HG03066 (cell line): ENCODE results near the gene COL4A3.
"Not testable (repeated sequence)": the region's sequence is repeated elsewhere in the genome, so short reads cannot be mapped to it uniquely, and the experiment has no call there.

Experiments
- ATAC-seq: cut with Tn5 transposase; IDR thresholded peaks from one replicate; pipeline ENCODE4 v1.9.1; 2021; ENCODE audit warnings: low read depth; ENCODE audit not compliant: unreplicated experiment

Gene COL4A3

GRCh38 chr2:227205701-227206100 is 41.3 kb downstream of the COL4A3 start:
- ATAC-seq: no peak

GRCh38 chr2:227206406-227206805 is 42.0 kb downstream of the COL4A3 start:
- no peak for ATAC-seq

GRCh38 chr2:227207573-227207972 is 43.1 kb downstream of the COL4A3 start:
- ATAC-seq: no peak

- no peak for ATAC-seq
Measured at GRCh38 chr2:227214622-227215041, 50.2 kb downstream of the COL4A3 start.

GRCh38 chr2:227219312-227220105 is 55.1 kb downstream of the COL4A3 start:
- ATAC-seq: no peak

GRCh38 chr2:227221120-227221519 is 56.7 kb downstream of the COL4A3 start:
- no peak for ATAC-seq

- ATAC-seq: no peak
Measured at GRCh38 chr2:227222292-227222691, 57.9 kb downstream of the COL4A3 start.

- ATAC-seq: not testable (repeated sequence)
Measured at GRCh38 chr2:227225641-227226040, 61.2 kb downstream of the COL4A3 start.

GRCh38 chr2:227228061-227228667 is 63.7 kb downstream of the COL4A3 start:
- ATAC-seq: no peak

- ATAC-seq: no peak
Measured at GRCh38 chr2:227230151-227230550, 65.7 kb downstream of the COL4A3 start.

- no peak for ATAC-seq
Measured at GRCh38 chr2:227234429-227234828, 70.0 kb downstream of the COL4A3 start.

GRCh38 chr2:227237786-227238185 is 73.4 kb downstream of the COL4A3 start:
- no peak for ATAC-seq

- peak; percentile 61 for ATAC-seq
Measured at GRCh38 chr2:227238238-227239237, 74.1 kb downstream of the COL4A3 start.

GRCh38 chr2:227241005-227241404 is 76.6 kb downstream of the COL4A3 start:
- ATAC-seq: no peak

- no peak for ATAC-seq
Measured at GRCh38 chr2:227248876-227249275, 84.5 kb downstream of the COL4A3 start.

GRCh38 chr2:227252831-227253230 is 88.4 kb downstream of the COL4A3 start:
- ATAC-seq: no peak

- no peak for ATAC-seq
Measured at GRCh38 chr2:227256605-227257004, 92.2 kb downstream of the COL4A3 start.

GRCh38 chr2:227257820-227258219 is 93.4 kb downstream of the COL4A3 start:
- no peak for ATAC-seq

GRCh38 chr2:227260041-227260440 is 95.6 kb downstream of the COL4A3 start:
- no peak for ATAC-seq

- ATAC-seq: no peak
Measured at GRCh38 chr2:227267410-227268115, 103.1 kb downstream of the COL4A3 start.
